H1 (cell line): ENCODE measurements around the gene PRRX1.

Experiments used
- FOSL1 ChIP-seq: IDR thresholded peaks from 2 replicates; pipeline ENCODE4 v1.6.1; 2011; ENCODE audit warnings: mild to moderate bottlenecking, low read depth, low read length, moderate library complexity; ENCODE audit not compliant: insufficient read depth
- TF ChIP-seq, protein P1 (sequence below), 3 experiments: IDR thresholded peaks; 1 replicate in 2 of 3; 2 replicates in 1 of 3; pipeline versions ENCODE4 v1.5.1 to v1.6.1; 2011; ENCODE audit warnings: low read length in 3 of 3, mild to moderate bottlenecking in 3 of 3, inconsistent platforms in 2 of 3, low read depth in 1 of 3, moderate library complexity in 1 of 3; ENCODE audit not compliant: insufficient read depth in 1 of 3; ENCODE audit errors: control extremely low read depth in 1 of 3

DNA sequence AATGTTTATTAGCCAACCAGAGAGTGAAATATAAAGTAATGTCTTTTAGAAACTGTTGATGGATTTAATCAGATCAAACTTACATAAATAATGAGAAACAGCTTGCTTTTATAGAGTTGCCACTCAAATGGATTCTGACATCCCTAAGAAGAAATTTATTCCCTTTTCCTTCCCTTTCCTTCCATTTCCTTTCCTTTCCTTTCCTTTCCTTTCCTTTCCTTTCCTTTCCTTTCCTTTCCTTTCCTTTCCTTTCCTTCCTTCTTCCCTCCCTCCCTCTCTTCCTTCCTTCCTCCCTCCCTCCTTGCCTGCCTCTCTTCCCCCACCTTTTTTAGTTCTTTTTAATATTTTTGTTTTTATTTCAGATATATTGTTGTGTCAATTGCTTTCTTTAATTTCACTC lies 27.3 kb downstream of the PRRX1 start:
- TF ChIP-seq, protein P1, sequence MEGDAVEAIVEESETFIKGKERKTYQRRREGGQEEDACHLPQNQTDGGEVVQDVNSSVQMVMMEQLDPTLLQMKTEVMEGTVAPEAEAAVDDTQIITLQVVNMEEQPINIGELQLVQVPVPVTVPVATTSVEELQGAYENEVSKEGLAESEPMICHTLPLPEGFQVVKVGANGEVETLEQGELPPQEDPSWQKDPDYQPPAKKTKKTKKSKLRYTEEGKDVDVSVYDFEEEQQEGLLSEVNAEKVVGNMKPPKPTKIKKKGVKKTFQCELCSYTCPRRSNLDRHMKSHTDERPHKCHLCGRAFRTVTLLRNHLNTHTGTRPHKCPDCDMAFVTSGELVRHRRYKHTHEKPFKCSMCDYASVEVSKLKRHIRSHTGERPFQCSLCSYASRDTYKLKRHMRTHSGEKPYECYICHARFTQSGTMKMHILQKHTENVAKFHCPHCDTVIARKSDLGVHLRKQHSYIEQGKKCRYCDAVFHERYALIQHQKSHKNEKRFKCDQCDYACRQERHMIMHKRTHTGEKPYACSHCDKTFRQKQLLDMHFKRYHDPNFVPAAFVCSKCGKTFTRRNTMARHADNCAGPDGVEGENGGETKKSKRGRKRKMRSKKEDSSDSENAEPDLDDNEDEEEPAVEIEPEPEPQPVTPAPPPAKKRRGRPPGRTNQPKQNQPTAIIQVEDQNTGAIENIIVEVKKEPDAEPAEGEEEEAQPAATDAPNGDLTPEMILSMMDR (IDR thresholded peaks at IDR 0.05; ENCODE audit: control extremely low read depth in 1 of 3, insufficient read depth in 1 of 3, low read depth in 1 of 3, low read length in 3 of 3): no peak
- TF ChIP-seq FOSL1: no peak
